Uterus (tissue), 4 donors: Measurements from ENCODE around the gene RPP30. TPM values are rescaled to one million over a fixed set of nuclear protein-coding genes. Genes with fewer than 3 reads are reported as not detected.

ENCODE experiments used
- DNase-seq, 2 donors: peaks; one replicate each; pipeline ENCODE4 v3.0.0-alpha.2; 2019 to 2020
- H3K27ac ChIP-seq, 2 donors: fragments of 200-600 bp; sonication (generic); 1 replicate in 1 of 2; 2 replicates in 1 of 2; pipeline ENCODE4 v1.5.1; 2016 to 2018
- H3K27me3 ChIP-seq, 2 donors: fragments of 200-600 bp; sonication (generic); one replicate each; pipeline ENCODE4 v1.5.1; 2018 to 2019; ENCODE audit warnings: control low read depth in 1 of 2
- H3K36me3 ChIP-seq, 2 donors: fragments of 200-600 bp; sonication (generic); one replicate each; pipeline ENCODE4 v1.5.1; 2019; ENCODE audit warnings: control low read depth in 1 of 2
- H3K4me1 ChIP-seq, 2 donors: fragments of 200-600 bp; sonication (generic); one replicate each; pipeline ENCODE4 v1.5.1; 2018 to 2019; ENCODE audit warnings: control low read depth in 1 of 2
- H3K4me3 ChIP-seq, 2 donors: fragments of 200-600 bp; sonication (generic); 1 replicate in 1 of 2; 2 replicates in 1 of 2; pipeline ENCODE4 v1.5.1; 2018 to 2019; ENCODE audit warnings: mild to moderate bottlenecking in 1 of 2
- H3K9me3 ChIP-seq, 2 donors: fragments of 200-600 bp; sonication (generic); one replicate each; pipeline ENCODE4 v1.5.1; 2019; ENCODE audit warnings: control low read depth in 1 of 2
- POLR2A ChIP-seq, 2 donors: fragments of 450-650 bp; IDR thresholded peaks; one replicate each; pipeline ENCODE4 v1.6.1; 2016; ENCODE audit warnings: antibody characterized with exemption in 2 of 2, mild to moderate bottlenecking in 1 of 2, moderate library complexity in 1 of 2
- intact Hi-C: fragments of 100-400 bp; cut with DNase I; formaldehyde crosslinking; loops from one replicate; pipeline ENCODE4 v1.15.1; 2023; ENCODE audit warnings: low total_unique reads
- total RNA-seq, 4 donors: library from RNA; depleted of rRNA in 3 of 4; stranded (reverse); fragments of >200 nt in 3 of 4; gene quantifications; one replicate each; pipeline versions ENCODE4 v1.1.0 to v1.2.4, GENCODE V29; 2014 to 2023
- TF ChIP-seq, protein P1 (sequence below), 4 experiments: fragments of 200-600 bp in 2 of 4; fragments of 450-650 bp in 2 of 4; sonication (generic) in 2 of 4; IDR thresholded peaks; one replicate each; pipeline ENCODE4 v1.5.1; 2016 to 2019; ENCODE audit warnings: antibody characterized with exemption in 4 of 4, mild to moderate bottlenecking in 2 of 4, moderate library complexity in 1 of 4
- donor health status: DM: yes; HTN: yes; CAD: no.

The RPP30 gene
- total RNA-seq, 4 donors from 2014 or later = 10.9 to 61.1 (median 32.0) TPM

DNA sequence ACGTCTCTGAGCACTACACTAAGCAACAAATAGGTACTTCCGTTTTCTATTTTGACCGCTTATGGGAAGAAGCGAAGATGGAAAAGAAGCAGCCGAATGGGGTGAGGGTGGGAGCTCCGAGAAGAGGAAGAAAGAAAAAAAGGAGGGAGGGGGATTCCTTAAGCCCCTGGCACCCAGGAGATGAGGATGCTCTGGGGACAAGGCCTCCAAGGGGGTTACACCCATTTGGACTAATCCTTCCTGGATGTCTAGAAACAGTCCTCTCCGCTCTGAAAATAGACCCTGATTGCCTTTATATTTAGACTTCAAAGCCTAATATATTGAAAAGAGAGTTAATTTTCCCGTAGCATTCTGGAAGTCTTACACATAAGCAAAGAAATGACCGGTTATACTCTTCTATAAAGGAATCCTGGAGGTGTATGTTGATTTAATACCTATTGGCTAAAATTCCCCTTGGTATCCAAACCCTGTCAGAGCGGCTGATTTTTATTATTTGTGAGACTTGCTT, 13.3 kb upstream of the RPP30 start:
- H3K27me3 ChIP-seq = peaks cover 0 to 25% of the 10 kb centered on the region in 2 donors

DNA sequence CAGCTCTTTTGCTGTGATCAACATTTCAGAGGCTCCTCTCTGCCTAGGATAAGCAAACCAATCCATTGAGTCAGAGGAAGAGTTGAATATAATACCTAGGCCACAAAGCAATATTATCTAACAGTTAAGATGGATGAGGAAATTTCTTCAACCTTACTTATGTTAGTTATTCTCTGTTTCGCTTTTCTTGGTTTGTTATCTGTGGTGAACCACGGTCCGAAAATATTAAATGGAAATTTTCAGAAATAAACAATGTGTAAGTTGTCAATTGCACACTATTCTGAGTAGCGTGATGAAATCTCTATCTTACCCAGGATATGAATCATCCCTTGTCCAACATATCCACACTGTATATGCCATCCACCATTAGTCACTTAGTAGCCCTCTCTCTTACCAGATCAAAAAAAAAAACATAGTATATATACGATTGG, 12.4 kb upstream of the RPP30 start:
- TF ChIP-seq, protein P1, sequence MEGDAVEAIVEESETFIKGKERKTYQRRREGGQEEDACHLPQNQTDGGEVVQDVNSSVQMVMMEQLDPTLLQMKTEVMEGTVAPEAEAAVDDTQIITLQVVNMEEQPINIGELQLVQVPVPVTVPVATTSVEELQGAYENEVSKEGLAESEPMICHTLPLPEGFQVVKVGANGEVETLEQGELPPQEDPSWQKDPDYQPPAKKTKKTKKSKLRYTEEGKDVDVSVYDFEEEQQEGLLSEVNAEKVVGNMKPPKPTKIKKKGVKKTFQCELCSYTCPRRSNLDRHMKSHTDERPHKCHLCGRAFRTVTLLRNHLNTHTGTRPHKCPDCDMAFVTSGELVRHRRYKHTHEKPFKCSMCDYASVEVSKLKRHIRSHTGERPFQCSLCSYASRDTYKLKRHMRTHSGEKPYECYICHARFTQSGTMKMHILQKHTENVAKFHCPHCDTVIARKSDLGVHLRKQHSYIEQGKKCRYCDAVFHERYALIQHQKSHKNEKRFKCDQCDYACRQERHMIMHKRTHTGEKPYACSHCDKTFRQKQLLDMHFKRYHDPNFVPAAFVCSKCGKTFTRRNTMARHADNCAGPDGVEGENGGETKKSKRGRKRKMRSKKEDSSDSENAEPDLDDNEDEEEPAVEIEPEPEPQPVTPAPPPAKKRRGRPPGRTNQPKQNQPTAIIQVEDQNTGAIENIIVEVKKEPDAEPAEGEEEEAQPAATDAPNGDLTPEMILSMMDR (IDR thresholded peaks at IDR 0.05) = no peak
- TF ChIP-seq POLR2A (IDR thresholded peaks at IDR 0.05) = no peak
- Histone ChIP-seq H3K27me3 (peaks cover 0 to 22% of the 10 kb centered on the region in 2 donors), H3K9me3 (no peaks in the 10 kb centered on the region), H3K36me3 (no peaks in the 10 kb centered on the region), H3K27ac (no peak overlapping the region), H3K4me3 (no peak overlapping the region), H3K4me1 (no peaks in the 10 kb centered on the region)
- DNase-seq = no peak
- intact Hi-C loops = no loop called here

More for the DNA sequence above, 13.3 kb upstream of the RPP30 start:
- Histone ChIP-seq H3K36me3 (no peaks in the 10 kb centered on the region), H3K9me3 (no peaks in the 10 kb centered on the region), H3K4me1 (no peaks in the 10 kb centered on the region), H3K4me3 (peak overlapping the region; percentile 49 to 65), H3K27ac (peak overlapping the region; percentile 68 to 81)
- no peak for TF ChIP-seq POLR2A (IDR thresholded peaks at IDR 0.05)
- TF ChIP-seq, protein P1 (IDR thresholded peaks at IDR 0.05) = no peak
- no peak for DNase-seq
- intact Hi-C loops = no loop called here

DNA sequence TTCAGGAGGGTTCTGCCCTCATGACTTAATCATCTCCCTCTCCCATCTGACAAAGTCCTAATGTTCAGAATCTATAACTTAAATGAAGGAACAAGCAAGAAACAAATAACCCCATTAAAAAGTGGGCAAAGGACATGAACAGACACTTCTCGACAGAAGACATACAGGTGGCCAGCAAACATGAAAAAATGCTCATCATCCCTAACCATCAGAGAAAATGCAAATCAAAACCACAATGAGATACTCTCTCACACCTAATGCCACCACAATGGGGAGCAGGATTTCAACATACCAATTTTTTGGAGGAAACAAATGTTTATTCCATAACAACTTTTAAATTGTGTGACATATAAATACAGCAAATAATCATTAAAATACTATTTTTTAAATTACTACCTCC, 11.0 kb upstream of the RPP30 start:
- Histone ChIP-seq H3K27me3 (peaks cover 0 to 9% of the 10 kb centered on the region in 2 donors), H3K4me1 (no peaks in the 10 kb centered on the region), H3K27ac (no peak overlapping the region), H3K4me3 (no peak overlapping the region), H3K36me3 (no peaks in the 10 kb centered on the region), H3K9me3 (no peaks in the 10 kb centered on the region)
- no peak for DNase-seq
- intact Hi-C loops = no loop called here
- no peak for TF ChIP-seq POLR2A (IDR thresholded peaks at IDR 0.05)
- TF ChIP-seq, protein P1 (IDR thresholded peaks at IDR 0.05) = no peak

DNA sequence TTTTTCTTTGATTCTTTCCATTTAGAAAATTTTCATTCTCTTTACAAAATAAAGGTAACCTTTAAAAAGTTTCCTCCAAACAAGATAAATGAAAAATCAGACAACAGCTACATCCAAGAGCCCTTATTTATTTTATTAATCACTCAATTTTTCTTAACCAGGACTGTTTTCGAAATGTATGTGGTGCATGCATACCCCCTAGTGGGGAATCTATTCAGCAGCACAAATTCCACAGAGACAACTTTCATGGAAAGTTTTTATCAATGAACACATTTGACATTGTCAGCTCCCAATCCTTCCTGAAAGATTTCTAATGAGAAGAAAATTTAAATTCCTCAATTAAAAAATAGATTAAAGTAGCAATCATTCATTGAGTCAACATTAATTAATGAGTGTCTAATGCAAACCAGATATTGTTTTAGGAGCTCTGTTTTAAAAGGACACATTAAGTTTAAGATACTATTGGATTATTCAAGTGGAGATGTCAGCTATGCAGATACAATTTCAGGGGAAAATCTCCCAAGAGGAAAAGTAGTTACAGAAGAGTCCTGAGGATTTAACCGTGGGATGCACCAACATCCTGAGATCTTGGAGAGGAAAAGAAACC, 8.8 kb upstream of the RPP30 start:
- Histone ChIP-seq H3K4me1 (no peaks in the 10 kb centered on the region), H3K36me3 (no peaks in the 10 kb centered on the region), H3K9me3 (no peaks in the 10 kb centered on the region), H3K27ac (no peak overlapping the region), H3K4me3 (no peak overlapping the region), H3K27me3 (no peaks in the 10 kb centered on the region)
- no peak for DNase-seq
- intact Hi-C loops = no loop called here
- TF ChIP-seq, protein P1 (IDR thresholded peaks at IDR 0.05) = peak; percentile 28 to 59 (median 38)
- no peak for TF ChIP-seq POLR2A (IDR thresholded peaks at IDR 0.05)

DNA sequence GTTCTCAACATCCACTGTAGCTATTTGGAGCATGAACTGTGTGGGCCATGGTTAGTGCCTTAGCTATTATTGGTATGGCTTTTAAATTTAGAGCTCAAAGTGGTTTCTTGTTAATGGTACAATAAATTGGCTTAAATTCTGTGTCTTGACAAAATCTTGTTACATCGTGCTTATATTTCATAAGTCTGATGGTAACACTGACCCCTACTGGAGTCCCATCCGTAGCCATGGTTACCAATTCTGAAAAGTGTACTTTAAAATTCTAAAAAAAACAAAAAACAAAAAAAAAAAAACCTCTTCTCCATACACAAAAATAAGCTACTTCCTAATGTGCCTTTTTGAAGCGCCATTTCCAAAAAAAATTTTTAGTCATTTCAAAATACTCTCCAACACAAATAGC, 6.4 kb upstream of the RPP30 start:
- Histone ChIP-seq H3K9me3 (peaks cover 0 to 4% of the 10 kb centered on the region in 2 donors), H3K36me3 (no peaks in the 10 kb centered on the region), H3K27ac (no peak overlapping the region), H3K4me3 (no peak overlapping the region), H3K4me1 (no peaks in the 10 kb centered on the region), H3K27me3 (no peaks in the 10 kb centered on the region)
- intact Hi-C loops = no loop called here
- TF ChIP-seq, protein P1 (IDR thresholded peaks at IDR 0.05) = no peak
- TF ChIP-seq POLR2A (IDR thresholded peaks at IDR 0.05) = no peak
- DNase-seq = no peak
